OCI-LY7 (cell line): Measurements from ENCODE around the gene GAK. TPM values are rescaled to one million over a fixed set of nuclear protein-coding genes. Genes with fewer than 3 reads are reported as not detected.

Experiments used
- BruUV-seq: library from RNA; stranded (reverse); fragments of 400-500 nt; replicated peaks from 2 replicates; lab custom pipeline; 2021; lab: Mats Ljungman, UMichigan
- CTCF ChIA-PET: fragments of 300-600 bp; sonication (Branson Sonifier 250); formaldehyde crosslinking; loops from one replicate; lab custom pipeline; 2022; ENCODE audit warnings: antibody characterized with exemption; ENCODE audit not compliant: unreplicated experiment; lab: Charles Lee
- POLR2A ChIA-PET: fragments of 300-600 bp; sonication (Branson Sonifier 250); formaldehyde crosslinking; loops from one replicate; lab custom pipeline; 2022; ENCODE audit warnings: antibody characterized with exemption; lab: Charles Lee
- DNase-seq: peaks from one replicate; pipeline ENCODE4 v3.0.0-alpha.2; 2015; ENCODE audit warnings: low spot score
- H2AFZ ChIP-seq: fragments of 200-600 bp; sonication (generic), shearing (Covaris generic); 2 replicates; pipeline ENCODE4 v1.6.1; 2014; ENCODE audit warnings: mild to moderate bottlenecking, antibody characterized with exemption, low read length, moderate library complexity
- H3K27ac ChIP-seq: fragments of 200-600 bp; sonication (generic); 2 replicates; pipeline ENCODE4 v1.5.1; 2014; ENCODE audit warnings: mixed run types, low read depth, mild to moderate bottlenecking, moderate library complexity, low read length, inconsistent platforms; ENCODE audit not compliant: poor library complexity, severe bottlenecking
- H3K36me3 ChIP-seq: fragments of 200-600 bp; sonication (generic); 2 replicates; pipeline ENCODE4 v1.6.1; 2014; ENCODE audit warnings: mild to moderate bottlenecking, antibody characterized with exemption, low read length, moderate library complexity, mixed read lengths; ENCODE audit not compliant: insufficient read depth
- H3K4me1 ChIP-seq: fragments of 200-600 bp; sonication (generic); 2 replicates; pipeline ENCODE4 v1.5.1; 2014; ENCODE audit warnings: mild to moderate bottlenecking, low read length; ENCODE audit not compliant: insufficient read depth, poor library complexity, severe bottlenecking
- H3K4me2 ChIP-seq: fragments of 200-600 bp; sonication (generic); 2 replicates; pipeline ENCODE4 v1.6.1; 2014; ENCODE audit warnings: mild to moderate bottlenecking, low read length
- H3K4me3 ChIP-seq: fragments of 200-600 bp; sonication (generic); 2 replicates; pipeline ENCODE4 v1.5.1; 2014; ENCODE audit warnings: mild to moderate bottlenecking, low read depth, low read length; ENCODE audit not compliant: poor library complexity, severe bottlenecking
- H3K79me2 ChIP-seq: fragments of 200-600 bp; sonication (generic); 2 replicates; pipeline ENCODE4 v1.6.1; 2016; ENCODE audit warnings: low read depth, mild to moderate bottlenecking, low read length, moderate library complexity, mixed read lengths; ENCODE audit not compliant: insufficient read depth
- H3K9me2 ChIP-seq: fragments of 200-600 bp; sonication (generic); 2 replicates; pipeline ENCODE4 v1.6.1; 2016; ENCODE audit warnings: mild to moderate bottlenecking, low read length, mixed read lengths; ENCODE audit not compliant: insufficient read depth
- H3K9me3 ChIP-seq: fragments of 200-600 bp; sonication (generic); 2 replicates; pipeline ENCODE4 v1.6.1; 2014; ENCODE audit warnings: mild to moderate bottlenecking, mixed run types, low read length, mixed read lengths
- H4K20me1 ChIP-seq: fragments of 200-600 bp; sonication (generic); 2 replicates; pipeline ENCODE4 v1.6.1; 2014; ENCODE audit warnings: mild to moderate bottlenecking, antibody characterized with exemption, low read length, moderate library complexity, mixed read lengths; ENCODE audit not compliant: insufficient read depth
- EZH2phosphoT487 ChIP-seq: fragments of 200-600 bp; sonication (generic); IDR thresholded peaks from 2 replicates; pipeline ENCODE4 v1.6.1; 2018; ENCODE audit warnings: low read depth, borderline replicate concordance, mild to moderate bottlenecking, mixed run types, antibody characterized with exemption, low read length, moderate library complexity, mixed read lengths
- intact Hi-C: fragments of 100-400 bp; cut with micrococcal nuclease; formaldehyde crosslinking; loops from one replicate; pipeline ENCODE4 v1.10.0; 2022; ENCODE audit not compliant: unreplicated experiment
- total RNA-seq, 2 experiments: library from RNA; depleted of rRNA in 1 of 2; stranded (reverse); fragments of >200 nt in 1 of 2; shearing (Covaris generic) in 1 of 2; gene quantifications; 2 replicates each; pipeline ENCODE4 v1.2.3, GENCODE V29; 2014 to 2022
- TF ChIP-seq, protein P1 (sequence below): fragments of 200-600 bp; sonication (generic); conservative IDR thresholded peaks from 2 replicates; pipeline ENCODE4 v1.5.1; 2014; ENCODE audit warnings: mild to moderate bottlenecking, antibody characterized with exemption, low read length, moderate library complexity, mixed read lengths

GAK gene
- total RNA-seq, 2 experiments from 2014 or later = 86.1 to 107 TPM

GRCh38 chr4:845836-846251, 86.3 kb downstream of the GAK start:
- DNase-seq = no peak
- ChIA-PET CTCF (no interaction called here), POLR2A (no interaction called here)
- no peaks in the 10 kb centered on the region for H3K4me1 ChIP-seq
- no peaks in the 10 kb centered on the region for H3K79me2 ChIP-seq
- H4K20me1 ChIP-seq = no peaks in the 10 kb centered on the region
- intact Hi-C loops = no loop called here
- TF ChIP-seq EZH2phosphoT487 = no peak
- TF ChIP-seq, protein P1, sequence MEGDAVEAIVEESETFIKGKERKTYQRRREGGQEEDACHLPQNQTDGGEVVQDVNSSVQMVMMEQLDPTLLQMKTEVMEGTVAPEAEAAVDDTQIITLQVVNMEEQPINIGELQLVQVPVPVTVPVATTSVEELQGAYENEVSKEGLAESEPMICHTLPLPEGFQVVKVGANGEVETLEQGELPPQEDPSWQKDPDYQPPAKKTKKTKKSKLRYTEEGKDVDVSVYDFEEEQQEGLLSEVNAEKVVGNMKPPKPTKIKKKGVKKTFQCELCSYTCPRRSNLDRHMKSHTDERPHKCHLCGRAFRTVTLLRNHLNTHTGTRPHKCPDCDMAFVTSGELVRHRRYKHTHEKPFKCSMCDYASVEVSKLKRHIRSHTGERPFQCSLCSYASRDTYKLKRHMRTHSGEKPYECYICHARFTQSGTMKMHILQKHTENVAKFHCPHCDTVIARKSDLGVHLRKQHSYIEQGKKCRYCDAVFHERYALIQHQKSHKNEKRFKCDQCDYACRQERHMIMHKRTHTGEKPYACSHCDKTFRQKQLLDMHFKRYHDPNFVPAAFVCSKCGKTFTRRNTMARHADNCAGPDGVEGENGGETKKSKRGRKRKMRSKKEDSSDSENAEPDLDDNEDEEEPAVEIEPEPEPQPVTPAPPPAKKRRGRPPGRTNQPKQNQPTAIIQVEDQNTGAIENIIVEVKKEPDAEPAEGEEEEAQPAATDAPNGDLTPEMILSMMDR = no peak
- BruUV-seq = no TSS peak
- H3K4me3 ChIP-seq = no peak overlapping the region
- H3K9me3 ChIP-seq = no peaks in the 10 kb centered on the region; the same call in 1 of the 2 replicates
- H2AFZ ChIP-seq = no peak overlapping the region
- H3K36me3 ChIP-seq = peaks cover 51% of the 10 kb centered on the region
- no peak overlapping the region for H3K27ac ChIP-seq
- H3K4me2 ChIP-seq = no peak overlapping the region
- no peaks in the 10 kb centered on the region for H3K9me2 ChIP-seq

- H3K36me3 ChIP-seq = peaks cover 49% of the 10 kb centered on the region
- no peak overlapping the region for H3K4me3 ChIP-seq
- CTCF ChIA-PET = no interaction called here
- no peaks in the 10 kb centered on the region; the same call in 1 of the 2 replicates for H3K9me3 ChIP-seq
- intact Hi-C loops = no loop called here
- H3K27ac ChIP-seq = no peak overlapping the region
- H2AFZ ChIP-seq = no peak overlapping the region
- H3K9me2 ChIP-seq = no peaks in the 10 kb centered on the region
- H4K20me1 ChIP-seq = no peaks in the 10 kb centered on the region
- H3K79me2 ChIP-seq = no peaks in the 10 kb centered on the region
- TF ChIP-seq EZH2phosphoT487 = no peak
- TF ChIP-seq, protein P1 = no peak
- no TSS peak for BruUV-seq
- H3K4me1 ChIP-seq = no peaks in the 10 kb centered on the region
- POLR2A ChIA-PET = no interaction called here
- no peak for DNase-seq
- H3K4me2 ChIP-seq = no peak overlapping the region
Observed at GRCh38 chr4:845233-845835, 86.8 kb downstream of the GAK start.

DNA sequence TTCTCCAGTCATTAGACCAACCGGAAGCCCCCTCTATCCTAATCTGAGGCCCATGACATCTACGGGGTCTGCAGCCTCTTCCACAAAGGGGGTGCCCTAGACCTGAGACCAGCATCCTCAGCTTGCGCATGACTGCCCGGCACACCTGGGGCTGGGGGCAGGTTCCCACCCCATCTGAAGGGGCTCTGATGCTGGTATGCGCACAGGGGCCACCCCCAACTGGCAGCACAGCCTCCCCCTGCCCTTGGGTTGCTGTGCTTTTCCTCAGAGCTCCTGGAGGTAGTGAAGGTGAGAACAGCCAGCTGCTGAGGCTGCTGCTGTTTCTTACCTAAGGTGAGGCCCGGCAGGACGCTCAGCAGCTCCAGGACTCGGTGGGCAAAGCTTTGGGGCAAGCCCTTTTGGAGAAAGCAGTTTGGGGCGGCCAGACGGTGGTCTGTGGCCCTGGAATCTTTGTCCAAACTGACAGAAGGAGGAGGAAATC, 87.3 kb downstream of the GAK start:
- no peaks in the 10 kb centered on the region for H3K4me1 ChIP-seq
- ChIA-PET POLR2A (no interaction called here), CTCF (no interaction called here)

More for the DNA sequence above, 87.3 kb downstream of the GAK start:
- no peak overlapping the region for H3K27ac ChIP-seq
- BruUV-seq = no TSS peak
- H3K4me3 ChIP-seq = no peak overlapping the region
- peaks cover 48% of the 10 kb centered on the region for H3K36me3 ChIP-seq
- H4K20me1 ChIP-seq = no peaks in the 10 kb centered on the region
- no peaks in the 10 kb centered on the region for H3K79me2 ChIP-seq
- no peak for DNase-seq
- no peak for TF ChIP-seq EZH2phosphoT487
- no peaks in the 10 kb centered on the region for H3K9me2 ChIP-seq
- peaks cover 2% of the 10 kb centered on the region; the same call in 1 of the 2 replicates for H3K9me3 ChIP-seq
- intact Hi-C loops = no loop called here
- no peak overlapping the region for H3K4me2 ChIP-seq
- H2AFZ ChIP-seq = no peak overlapping the region
